Ascending aorta (tissue), 2 donors: ENCODE measurements around the gene WDFY2. TPM values are rescaled to one million over a fixed set of nuclear protein-coding genes. Genes with fewer than 3 reads are reported as not detected.

ENCODE experiments used
- DNase-seq, 2 donors: peaks; one replicate each; pipeline ENCODE4 v3.0.0-alpha.2; 2019; ENCODE audit warnings: low spot score in 2 of 2
- H3K27ac ChIP-seq, 2 donors: fragments of 200-600 bp; sonication (generic); one replicate each; pipeline ENCODE4 v1.5.1; 2016 to 2017; ENCODE audit warnings: mild to moderate bottlenecking in 1 of 2
- H3K27me3 ChIP-seq: fragments of 200-600 bp; sonication (generic); one replicate; pipeline ENCODE4 v1.5.1; 2017
- H3K36me3 ChIP-seq, 2 donors: fragments of 200-600 bp; sonication (generic); one replicate each; pipeline ENCODE4 v1.5.1; 2016
- H3K4me1 ChIP-seq, 2 donors: fragments of 200-600 bp; sonication (generic); one replicate each; pipeline ENCODE4 v1.5.1; 2016 to 2017; ENCODE audit warnings: mild to moderate bottlenecking in 1 of 2
- H3K4me3 ChIP-seq, 2 donors: fragments of 200-600 bp; sonication (generic); one replicate each; pipeline ENCODE4 v1.5.1; 2016 to 2017; ENCODE audit warnings: mild to moderate bottlenecking in 1 of 2
- H3K9me3 ChIP-seq, 2 donors: fragments of 200-600 bp; sonication (generic); one replicate each; pipeline ENCODE4 v1.5.1; 2016
- intact Hi-C: fragments of 100-400 bp; cut with DNase I; formaldehyde crosslinking; loops from one replicate; pipeline ENCODE4 v1.15.1; 2023
- total RNA-seq: library from RNA; depleted of rRNA; stranded (reverse); fragments of >200 nt; gene quantifications from one replicate; pipeline ENCODE4 v1.1.0, GENCODE V29; 2016
- TF ChIP-seq, protein P1 (sequence below), 3 experiments: fragments of 200-600 bp in 2 of 3; fragments of 450-650 bp in 1 of 3; sonication (generic) in 2 of 3; IDR thresholded peaks; one replicate each; pipeline ENCODE4 v1.5.1; 2016 to 2019; ENCODE audit warnings: antibody characterized with exemption in 3 of 3, mild to moderate bottlenecking in 1 of 3, moderate library complexity in 1 of 3

WDFY2 gene
- total RNA-seq, 1 donor from 2014 or later = 6.1 TPM

DNA sequence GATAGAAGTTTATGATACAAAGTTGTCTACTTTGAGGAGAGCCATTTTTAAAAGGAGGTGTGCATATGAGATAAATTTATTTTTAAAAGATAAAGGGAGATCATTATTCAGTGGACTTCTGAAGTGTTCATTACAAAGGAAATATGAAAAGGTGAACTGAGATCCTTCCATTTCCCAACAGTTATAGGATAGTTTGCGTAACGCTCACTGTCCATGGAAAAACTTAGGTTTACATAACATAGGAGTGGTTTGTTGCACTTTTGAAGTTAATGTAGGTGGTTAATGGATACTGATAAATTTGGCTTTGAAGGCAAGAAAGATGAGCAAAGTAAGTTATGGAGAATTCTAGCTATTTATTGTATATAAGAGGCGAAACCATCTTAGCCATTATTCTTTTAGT lies 92.5 kb downstream of the WDFY2 start:
- DNase-seq = no peak
- TF ChIP-seq, protein P1, sequence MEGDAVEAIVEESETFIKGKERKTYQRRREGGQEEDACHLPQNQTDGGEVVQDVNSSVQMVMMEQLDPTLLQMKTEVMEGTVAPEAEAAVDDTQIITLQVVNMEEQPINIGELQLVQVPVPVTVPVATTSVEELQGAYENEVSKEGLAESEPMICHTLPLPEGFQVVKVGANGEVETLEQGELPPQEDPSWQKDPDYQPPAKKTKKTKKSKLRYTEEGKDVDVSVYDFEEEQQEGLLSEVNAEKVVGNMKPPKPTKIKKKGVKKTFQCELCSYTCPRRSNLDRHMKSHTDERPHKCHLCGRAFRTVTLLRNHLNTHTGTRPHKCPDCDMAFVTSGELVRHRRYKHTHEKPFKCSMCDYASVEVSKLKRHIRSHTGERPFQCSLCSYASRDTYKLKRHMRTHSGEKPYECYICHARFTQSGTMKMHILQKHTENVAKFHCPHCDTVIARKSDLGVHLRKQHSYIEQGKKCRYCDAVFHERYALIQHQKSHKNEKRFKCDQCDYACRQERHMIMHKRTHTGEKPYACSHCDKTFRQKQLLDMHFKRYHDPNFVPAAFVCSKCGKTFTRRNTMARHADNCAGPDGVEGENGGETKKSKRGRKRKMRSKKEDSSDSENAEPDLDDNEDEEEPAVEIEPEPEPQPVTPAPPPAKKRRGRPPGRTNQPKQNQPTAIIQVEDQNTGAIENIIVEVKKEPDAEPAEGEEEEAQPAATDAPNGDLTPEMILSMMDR (IDR thresholded peaks at IDR 0.05) = no peak
- H3K27ac ChIP-seq = no peak overlapping the region
- H3K4me1 ChIP-seq = peaks cover 0 to 11% of the 10 kb centered on the region in 2 donors
- H3K27me3 ChIP-seq = no peaks in the 10 kb centered on the region
- intact Hi-C loops = no loop called here
- H3K36me3 ChIP-seq = no peaks in the 10 kb centered on the region
- no peak overlapping the region for H3K4me3 ChIP-seq
- no peaks in the 10 kb centered on the region for H3K9me3 ChIP-seq

DNA sequence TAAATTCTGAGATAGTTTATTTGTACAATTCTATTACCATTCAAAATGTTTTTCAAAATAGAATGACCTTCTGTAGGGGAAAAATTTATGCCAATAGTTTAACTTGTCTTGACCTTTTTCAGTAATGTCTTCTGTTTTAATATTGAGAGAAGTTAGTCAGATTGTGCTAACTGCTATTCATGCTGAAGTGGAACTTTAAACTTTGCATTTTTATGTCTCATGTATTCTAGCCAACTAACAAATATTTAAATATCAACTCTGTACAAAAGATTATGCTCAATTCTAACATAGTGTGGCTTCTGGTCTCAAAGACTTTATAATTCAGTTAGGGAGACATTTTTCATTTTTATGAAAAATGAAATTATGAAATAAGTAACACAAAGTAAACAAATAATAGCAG lies 94.2 kb downstream of the WDFY2 start:
- Histone ChIP-seq H3K4me1 (peaks cover 0 to 11% of the 10 kb centered on the region in 2 donors), H3K27me3 (no peaks in the 10 kb centered on the region), H3K36me3 (no peaks in the 10 kb centered on the region), H3K9me3 (no peaks in the 10 kb centered on the region), H3K4me3 (no peak overlapping the region), H3K27ac (no peak overlapping the region)
- intact Hi-C loops = no loop called here
- TF ChIP-seq, protein P1 (IDR thresholded peaks at IDR 0.05) = no peak
- no peak for DNase-seq

DNA sequence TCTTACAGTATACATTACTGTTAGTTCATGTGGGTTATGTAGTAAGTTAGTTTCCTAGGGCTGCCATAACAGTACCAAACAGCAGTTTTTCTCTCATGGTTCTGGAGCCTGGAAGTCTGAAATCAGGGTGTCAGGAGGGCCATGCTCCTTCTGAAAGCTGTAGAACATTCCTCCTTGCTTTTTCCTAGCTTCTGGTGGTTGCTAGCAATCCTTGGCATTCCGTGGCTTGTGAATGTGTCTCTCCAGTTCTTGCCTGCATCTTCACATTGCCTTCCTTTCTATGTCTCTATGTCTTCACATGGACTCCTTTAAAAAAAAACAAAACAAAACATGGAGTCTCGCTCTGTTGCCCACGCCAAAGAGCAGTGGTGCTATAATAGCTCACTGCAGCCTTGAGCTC lies 95.4 kb downstream of the WDFY2 start:
- Histone ChIP-seq H3K9me3 (no peaks in the 10 kb centered on the region), H3K4me1 (peaks cover 0 to 3% of the 10 kb centered on the region in 2 donors), H3K27me3 (no peaks in the 10 kb centered on the region), H3K4me3 (no peak overlapping the region), H3K27ac (no peak overlapping the region), H3K36me3 (no peaks in the 10 kb centered on the region)
- TF ChIP-seq, protein P1 (IDR thresholded peaks at IDR 0.05) = no peak
- no peak for DNase-seq
- intact Hi-C loops = no loop called here

DNA sequence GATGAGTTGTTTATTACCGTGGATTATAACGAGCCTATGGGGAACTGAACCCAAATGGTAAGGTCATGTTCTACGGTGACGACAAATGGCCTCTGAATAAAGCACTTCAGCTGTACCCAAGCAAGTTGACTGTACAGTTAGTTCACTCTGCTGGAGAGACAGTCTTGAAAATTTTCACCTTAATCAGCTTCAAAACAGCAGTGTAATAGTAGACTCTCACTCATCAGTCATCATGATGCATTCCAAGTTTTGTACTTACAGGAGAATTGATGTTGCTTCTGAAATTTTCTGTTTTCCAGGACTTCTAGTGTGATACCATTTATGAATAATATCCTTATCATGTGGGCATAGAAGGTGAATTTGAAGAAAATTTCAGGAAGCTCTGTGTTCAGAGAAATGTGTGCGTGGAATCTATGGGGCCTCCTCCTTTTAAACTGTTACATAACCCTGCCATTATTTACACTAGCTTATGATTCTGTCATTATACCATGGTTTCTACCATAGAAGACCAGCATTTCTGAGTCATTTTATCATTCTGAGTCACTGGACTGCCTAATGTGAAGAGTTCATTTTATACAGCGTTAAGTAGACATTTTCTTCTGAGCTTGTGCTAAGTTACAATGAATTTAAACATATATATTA lies 96.9 kb downstream of the WDFY2 start:
- TF ChIP-seq, protein P1 (IDR thresholded peaks at IDR 0.05) = no peak
- Histone ChIP-seq H3K27me3 (no peaks in the 10 kb centered on the region), H3K9me3 (no peaks in the 10 kb centered on the region), H3K4me1 (no peaks in the 10 kb centered on the region), H3K4me3 (no peak overlapping the region), H3K27ac (no peak overlapping the region), H3K36me3 (no peaks in the 10 kb centered on the region)
- intact Hi-C loops = no loop called here
- DNase-seq = no peak

DNA sequence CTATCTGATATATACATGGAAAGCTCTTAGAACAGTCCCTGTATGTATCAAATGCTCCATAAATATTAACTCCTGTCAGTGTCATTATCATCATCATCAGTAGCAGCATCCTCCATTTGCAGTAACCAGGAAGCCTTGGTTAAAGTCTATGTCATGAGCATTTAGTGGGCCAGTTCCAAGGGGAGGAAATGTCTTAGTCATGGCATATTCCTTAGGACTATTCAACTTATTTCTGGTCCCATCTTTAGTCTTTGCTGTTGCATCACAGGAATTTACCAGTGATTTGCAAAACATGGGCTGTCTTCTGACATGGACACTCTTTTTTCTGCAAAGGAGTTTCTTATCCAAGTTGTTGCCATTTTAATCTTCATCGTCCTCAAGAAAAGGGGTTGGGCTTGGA lies 98.4 kb downstream of the WDFY2 start:
- Histone ChIP-seq H3K27ac (no peak overlapping the region), H3K4me1 (no peaks in the 10 kb centered on the region), H3K4me3 (no peak overlapping the region), H3K36me3 (no peaks in the 10 kb centered on the region), H3K27me3 (no peaks in the 10 kb centered on the region), H3K9me3 (no peaks in the 10 kb centered on the region)
- intact Hi-C loops = no loop called here
- TF ChIP-seq, protein P1 (IDR thresholded peaks at IDR 0.05) = no peak
- no peak for DNase-seq

DNA sequence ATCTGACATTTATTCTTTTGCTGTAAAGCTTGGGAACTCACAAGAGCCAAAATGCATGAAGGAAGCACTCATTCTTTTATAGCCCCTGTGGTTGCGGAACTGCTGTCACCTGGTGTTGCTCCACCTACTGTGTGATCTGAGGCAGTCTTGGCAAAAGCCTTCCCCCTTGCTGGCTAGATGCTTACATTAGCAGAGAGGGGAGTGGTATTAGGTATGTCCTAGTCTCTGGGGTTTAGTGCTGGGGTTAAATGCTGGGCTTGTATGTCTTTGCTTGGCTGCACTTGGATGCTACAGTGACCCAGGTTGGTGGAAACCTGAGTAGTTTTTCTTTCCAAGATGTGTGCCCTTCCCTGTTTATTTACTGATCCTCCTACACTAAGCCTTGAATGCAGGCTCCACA lies 99.3 kb downstream of the WDFY2 start:
- Histone ChIP-seq H3K27me3 (no peaks in the 10 kb centered on the region), H3K4me1 (no peaks in the 10 kb centered on the region), H3K27ac (no peak overlapping the region), H3K36me3 (no peaks in the 10 kb centered on the region), H3K9me3 (no peaks in the 10 kb centered on the region), H3K4me3 (no peak overlapping the region)
- intact Hi-C loops = no loop called here
- TF ChIP-seq, protein P1 (IDR thresholded peaks at IDR 0.05) = no peak
- no peak for DNase-seq
